Jurkat, Clone E6-1 (cell line): Measurements from ENCODE around the gene HSD17B11. TPM values are rescaled to one million over a fixed set of nuclear protein-coding genes. Genes with fewer than 3 reads are reported as not detected.
A peak's percentile ranks its signal among the peaks of the same experiment; 100 is the strongest.
"Not testable (repeated sequence)": the region's sequence is repeated elsewhere in the genome, so short reads cannot be mapped to it uniquely, and the experiment has no call there.

ENCODE experiments used
- DNase-seq: peaks from one replicate; pipeline ENCODE4 v3.0.0-alpha.2; 2011; ENCODE audit warnings: low read depth, low spot score
- H3K4me3 ChIP-seq: 2 replicates; pipeline ENCODE4 v1.5.1; 2011; ENCODE audit warnings: mild to moderate bottlenecking, low read length, control low read depth, moderate library complexity
- polyA plus RNA-seq: library from polyadenylated mRNA; unstranded; fragments of >200 nt; gene quantifications from one replicate; pipeline ENCODE4 v1.2.1, GENCODE V29; 2012; ENCODE audit warnings: missing spikeins; ENCODE audit not compliant: insufficient read length, insufficient read depth

Gene HSD17B11
- 34.1 TPM for polyA plus RNA-seq

- H3K4me3 ChIP-seq, result peak within 1 kb of the TSS; percentile 67
- peak; percentile 85 for DNase-seq
These were observed at the start of gene HSD17B11 for GRCh38 chr4:87390891-87391575. Gene HSD17B11, minus strand, starts transcription at chr4:87391188. Its CDS starts 118 bp downstream, at chr4:87391070.

GRCh38 chr4:87433342-87433741 lies 42.4 kb upstream of the HSD17B11 start:
- no peak overlapping the region for H3K4me3 ChIP-seq
- DNase-seq, result no peak

GRCh38 chr4:87430038-87430437 lies 39.0 kb upstream of the HSD17B11 start:
- H3K4me3 ChIP-seq, result no peak overlapping the region
- DNase-seq, result no peak

- no peak for DNase-seq
These were observed 38.0 kb upstream of the HSD17B11 start for GRCh38 chr4:87428979-87429378.

GRCh38 chr4:87427518-87427868 lies 36.5 kb upstream of the HSD17B11 start:
- no peak for DNase-seq
- H3K4me3 ChIP-seq, result no peak overlapping the region

More at GRCh38 chr4:87428979-87429378, 38.0 kb upstream of the HSD17B11 start:
- H3K4me3 ChIP-seq, result no peak overlapping the region

- H3K4me3 ChIP-seq, result no peak overlapping the region
- DNase-seq, result no peak
These were observed 36.0 kb upstream of the HSD17B11 start for GRCh38 chr4:87426865-87427517.

- H3K4me3 ChIP-seq, result no peak overlapping the region
- no peak for DNase-seq
These were observed 34.7 kb upstream of the HSD17B11 start for GRCh38 chr4:87425711-87426110.

GRCh38 chr4:87424099-87424543 lies 33.1 kb upstream of the HSD17B11 start:
- not testable (repeated sequence) for DNase-seq
- H3K4me3 ChIP-seq, result peak overlapping the region; percentile 70; the same call in 1 of the 2 replicates

GRCh38 chr4:87423317-87424098 lies 32.5 kb upstream of the HSD17B11 start:
- H3K4me3 ChIP-seq, result peak overlapping the region; percentile 70
- no peak for DNase-seq

GRCh38 chr4:87422104-87423052 lies 31.4 kb upstream of the HSD17B11 start, which contains the start of gene NUDT9:
Gene NUDT9, plus strand, starts transcription at chr4:87422573. Its CDS starts 333 bp downstream, at chr4:87422906.
- DNase-seq, result peak; percentile 84

GRCh38 chr4:87420276-87420830 lies 29.4 kb upstream of the HSD17B11 start:
- no peak for DNase-seq
- H3K4me3 ChIP-seq, result no peak overlapping the region

More at GRCh38 chr4:87422104-87423052, 31.4 kb upstream of the HSD17B11 start, which contains the start of gene NUDT9:
- peak within 1 kb of the TSS; percentile 70 for H3K4me3 ChIP-seq

GRCh38 chr4:87419578-87420249 lies 28.7 kb upstream of the HSD17B11 start:
- H3K4me3 ChIP-seq, result no peak overlapping the region
- no peak for DNase-seq

- not testable (repeated sequence) for H3K4me3 ChIP-seq, DNase-seq
These were observed 27.4 kb upstream of the HSD17B11 start for GRCh38 chr4:87418410-87418809.

GRCh38 chr4:87416965-87417364 lies 26.0 kb upstream of the HSD17B11 start:
- H3K4me3 ChIP-seq, result no peak overlapping the region
- no peak for DNase-seq

- H3K4me3 ChIP-seq, result no peak overlapping the region
- DNase-seq, result no peak
These were observed 23.8 kb upstream of the HSD17B11 start for GRCh38 chr4:87414816-87415215.

GRCh38 chr4:87410679-87411078 lies 19.7 kb upstream of the HSD17B11 start:
- H3K4me3 ChIP-seq, result no peak overlapping the region
- no peak for DNase-seq

- no peak for DNase-seq
- no peak overlapping the region for H3K4me3 ChIP-seq
These were observed 19.2 kb upstream of the HSD17B11 start for GRCh38 chr4:87410157-87410556.
